ENCODE results near the gene FLT4. TPM values are rescaled to one million over a fixed set of nuclear protein-coding genes. Genes with fewer than 3 reads are reported as not detected.

Gene FLT4
- total RNA-seq, 1 experiment from 2014 or later, result 0.10 TPM

GRCh38 chr5:180596115-180596667, 53.2 kb downstream of the FLT4 start:
- DNase-seq, result no peak
- Histone ChIP-seq H3K9me3 (no peaks in the 10 kb centered on the region), H3K27me3 (peaks cover 6% of the 10 kb centered on the region), H3K36me3 (no peaks in the 10 kb centered on the region), H3K4me3 (no peak overlapping the region)

- Histone ChIP-seq H3K36me3 (no peaks in the 10 kb centered on the region), H3K4me3 (no peak overlapping the region), H3K9me3 (no peaks in the 10 kb centered on the region), H3K27me3 (peaks cover 11% of the 10 kb centered on the region)
- DNase-seq, result no peak
Measured at GRCh38 chr5:180595381-180596114, 53.9 kb downstream of the FLT4 start.

GRCh38 chr5:180595046-180595379, 54.4 kb downstream of the FLT4 start:
- H3K9me3 ChIP-seq, result no peaks in the 10 kb centered on the region
- peaks cover 16% of the 10 kb centered on the region for H3K27me3 ChIP-seq
- no peak overlapping the region for H3K4me3 ChIP-seq
- H3K36me3 ChIP-seq, result no peaks in the 10 kb centered on the region
- DNase-seq, result no peak

GRCh38 chr5:180594311-180595045, 54.9 kb downstream of the FLT4 start:
- H3K36me3 ChIP-seq, result no peaks in the 10 kb centered on the region
- no peak for DNase-seq
- no peaks in the 10 kb centered on the region for H3K9me3 ChIP-seq
- H3K4me3 ChIP-seq, result no peak overlapping the region
- H3K27me3 ChIP-seq, result peaks cover 22% of the 10 kb centered on the region

- no peak for DNase-seq
- Histone ChIP-seq H3K27me3 (peaks cover 27% of the 10 kb centered on the region), H3K36me3 (no peaks in the 10 kb centered on the region), H3K4me3 (no peak overlapping the region), H3K9me3 (peaks cover 3% of the 10 kb centered on the region; the same call in 1 of the 2 replicates)
Measured at GRCh38 chr5:180593446-180594206, 55.8 kb downstream of the FLT4 start.

GRCh38 chr5:180592176-180592575, 57.2 kb downstream of the FLT4 start:
- H3K36me3 ChIP-seq, result no peaks in the 10 kb centered on the region
- H3K9me3 ChIP-seq, result peaks cover 3% of the 10 kb centered on the region; the same call in 1 of the 2 replicates
- H3K27me3 ChIP-seq, result peaks cover 34% of the 10 kb centered on the region
- DNase-seq, result no peak
- no peak overlapping the region for H3K4me3 ChIP-seq

- Histone ChIP-seq H3K4me3 (peak within 1 kb of the TSS; percentile 15; the same call in 1 of the 2 replicates), H3K9me3 (peaks cover 3% of the 10 kb centered on the region; the same call in 1 of the 2 replicates), H3K27me3 (peaks cover 37% of the 10 kb centered on the region), H3K36me3 (no peaks in the 10 kb centered on the region)
- no peak for DNase-seq
Measured at GRCh38 chr5:180591311-180591887, 58.0 kb downstream of the FLT4 start, which contains the start of gene SCGB3A1. Gene SCGB3A1 (minus strand): TSS chr5:180591499. CDS start chr5:180591462, 37 bp downstream.

- Histone ChIP-seq H3K27me3 (peaks cover 37% of the 10 kb centered on the region), H3K9me3 (peaks cover 3% of the 10 kb centered on the region; the same call in 1 of the 2 replicates), H3K4me3 (peak overlapping the region; percentile 15; the same call in 1 of the 2 replicates), H3K36me3 (no peaks in the 10 kb centered on the region)
- DNase-seq, result no peak
Measured at GRCh38 chr5:180590543-180591310, 58.7 kb downstream of the FLT4 start.

- peaks cover 3% of the 10 kb centered on the region; the same call in 1 of the 2 replicates for H3K9me3 ChIP-seq
- H3K4me3 ChIP-seq, result peak overlapping the region; percentile 15; the same call in 1 of the 2 replicates
- peaks cover 37% of the 10 kb centered on the region for H3K27me3 ChIP-seq
- no peak for DNase-seq
- no peaks in the 10 kb centered on the region for H3K36me3 ChIP-seq
Measured at GRCh38 chr5:180589771-180590542, 59.4 kb downstream of the FLT4 start.

- Histone ChIP-seq H3K27me3 (peaks cover 35% of the 10 kb centered on the region), H3K4me3 (no peak overlapping the region)
- DNase-seq, result no peak
Measured at GRCh38 chr5:180586870-180587269, 62.5 kb downstream of the FLT4 start.

GRCh38 chr5:180586204-180586603, 63.2 kb downstream of the FLT4 start:
- no peaks in the 10 kb centered on the region for H3K36me3 ChIP-seq
- peaks cover 3% of the 10 kb centered on the region; the same call in 1 of the 2 replicates for H3K9me3 ChIP-seq
- H3K4me3 ChIP-seq, result no peak overlapping the region
- H3K27me3 ChIP-seq, result peaks cover 31% of the 10 kb centered on the region
- DNase-seq, result no peak

More at GRCh38 chr5:180586870-180587269, 62.5 kb downstream of the FLT4 start:
- Histone ChIP-seq H3K36me3 (no peaks in the 10 kb centered on the region), H3K9me3 (peaks cover 3% of the 10 kb centered on the region; the same call in 1 of the 2 replicates)

GRCh38 chr5:180583738-180584137, 65.7 kb downstream of the FLT4 start:
- Histone ChIP-seq H3K27me3 (peaks cover 9% of the 10 kb centered on the region), H3K4me3 (no peak overlapping the region), H3K9me3 (no peaks in the 10 kb centered on the region), H3K36me3 (no peaks in the 10 kb centered on the region)
- DNase-seq, result no peak

GRCh38 chr5:180580681-180581080, 68.7 kb downstream of the FLT4 start:
- DNase-seq, result no peak
- H3K9me3 ChIP-seq, result no peaks in the 10 kb centered on the region
- peaks cover 22% of the 10 kb centered on the region for H3K36me3 ChIP-seq
- no peak overlapping the region for H3K4me3 ChIP-seq
- H3K27me3 ChIP-seq, result no peaks in the 10 kb centered on the region

GRCh38 chr5:180575571-180575970, 73.8 kb downstream of the FLT4 start:
- Histone ChIP-seq H3K36me3 (peaks cover 57% of the 10 kb centered on the region), H3K27me3 (no peaks in the 10 kb centered on the region), H3K9me3 (no peaks in the 10 kb centered on the region), H3K4me3 (no peak overlapping the region)
- no peak for DNase-seq

GRCh38 chr5:180568914-180569313, 80.5 kb downstream of the FLT4 start:
- no peak for DNase-seq
- no peaks in the 10 kb centered on the region for H3K27me3 ChIP-seq
- H3K36me3 ChIP-seq, result peaks cover 73% of the 10 kb centered on the region
- no peak overlapping the region for H3K4me3 ChIP-seq
- H3K9me3 ChIP-seq, result no peaks in the 10 kb centered on the region
